HEK293 (cell line): Measurements from ENCODE around the gene TANC1.

ENCODE experiments used
- CTCF ChIA-PET: fragments of 350-600 bp; formaldehyde crosslinking; extraction: SDS; loops from one replicate; lab custom pipeline; 2021; ENCODE audit warnings: antibody characterized with exemption; lab: Yijun Ruan, JAX
- POLR2A ChIA-PET: fragments of 300-600 bp; formaldehyde crosslinking; extraction: SDS; loops from one replicate; lab custom pipeline; 2020; ENCODE audit warnings: antibody characterized with exemption, inconsistent platforms; lab: Yijun Ruan, JAX
- H3K27ac ChIP-seq: fragments of 200-500 bp; sonication (Bioruptor generic); 2 replicates; pipeline ENCODE4 v1.5.1; 2014; ENCODE audit warnings: low read depth, low read length, control low read depth, inconsistent platforms; ENCODE audit errors: extremely low read depth
- H3K36me3 ChIP-seq, 2 experiments: fragments of 200-500 bp in 1 of 2; sonication (Bioruptor generic) in 1 of 2; 1 replicate in 1 of 2; 2 replicates in 1 of 2; pipeline ENCODE4 v1.5.1; 2014 to 2017; ENCODE audit warnings: inconsistent platforms in 2 of 2, low read length in 2 of 2; ENCODE audit not compliant: control insufficient read depth in 2 of 2, insufficient read depth in 1 of 2
- H3K4me1 ChIP-seq: fragments of 200-500 bp; sonication (Bioruptor generic); 2 replicates; pipeline ENCODE4 v1.5.1; 2014; ENCODE audit warnings: mild to moderate bottlenecking, low read length, inconsistent platforms; ENCODE audit not compliant: control insufficient read depth, insufficient read depth
- H3K4me3 ChIP-seq: 2 replicates; pipeline ENCODE4 v1.5.1; 2011; ENCODE audit warnings: low read depth, mild to moderate bottlenecking, control low read depth, low read length, moderate library complexity
- H3K9me3 ChIP-seq: fragments of 200-500 bp; sonication (Bioruptor generic); 2 replicates; pipeline ENCODE4 v1.5.1; 2014; ENCODE audit warnings: low read depth, low read length, inconsistent platforms; ENCODE audit not compliant: control insufficient read depth, insufficient read depth
- IKZF3 ChIP-seq: fragments of 450-650 bp; IDR thresholded peaks from 2 replicates; pipeline ENCODE4 v1.5.0; 2018; ENCODE audit warnings: missing biosample characterization, mild to moderate bottlenecking, missing genetic modification characterization, moderate library complexity
- SCRT1 ChIP-seq: fragments of 450-650 bp; formaldehyde crosslinking; IDR thresholded peaks from 2 replicates; pipeline ENCODE4 v1.5.1; 2016; ENCODE audit warnings: missing biosample characterization, missing genetic modification characterization, borderline replicate concordance
- SP3 ChIP-seq: fragments of 450-650 bp; formaldehyde crosslinking; IDR thresholded peaks from 2 replicates; pipeline ENCODE4 v1.5.1; 2016; ENCODE audit warnings: missing biosample characterization, missing genetic modification characterization
- ZEB2 ChIP-seq: fragments of 450-650 bp; formaldehyde crosslinking; IDR thresholded peaks from 2 replicates; pipeline ENCODE4 v1.5.1; 2016; ENCODE audit warnings: missing biosample characterization, missing genetic modification characterization
- ZNF132 ChIP-seq: fragments of 450-650 bp; formaldehyde crosslinking; IDR thresholded peaks from 2 replicates; pipeline ENCODE4 v1.5.1; 2017; ENCODE audit warnings: missing biosample characterization, missing genetic modification characterization, borderline replicate concordance
- ZNF157 ChIP-seq: fragments of 450-650 bp; formaldehyde crosslinking; IDR thresholded peaks from 2 replicates; pipeline ENCODE4 v1.5.1; 2016; ENCODE audit warnings: missing biosample characterization, missing genetic modification characterization
- ZNF169 ChIP-seq: fragments of 450-650 bp; formaldehyde crosslinking; IDR thresholded peaks from 2 replicates; pipeline ENCODE4 v1.5.1; 2016; ENCODE audit warnings: missing biosample characterization, missing genetic modification characterization
- ZNF174 ChIP-seq: fragments of 450-650 bp; formaldehyde crosslinking; IDR thresholded peaks from 2 replicates; pipeline ENCODE4 v1.5.0; 2017; ENCODE audit warnings: missing biosample characterization, mild to moderate bottlenecking, missing genetic modification characterization
- ZNF184 ChIP-seq: fragments of 450-650 bp; IDR thresholded peaks from 2 replicates; pipeline ENCODE4 v1.5.1; 2018; ENCODE audit warnings: missing biosample characterization, mild to moderate bottlenecking, missing genetic modification characterization
- ZNF341 ChIP-seq: fragments of 450-650 bp; formaldehyde crosslinking; IDR thresholded peaks from 2 replicates; pipeline ENCODE4; 2016; ENCODE audit warnings: low read depth, missing biosample characterization, missing genetic modification characterization
- ZNF354C ChIP-seq: fragments of 450-650 bp; formaldehyde crosslinking; IDR thresholded peaks from 2 replicates; pipeline ENCODE4 v1.5.1; 2016; ENCODE audit warnings: missing biosample characterization, missing genetic modification characterization, low read depth, borderline replicate concordance
- ZNF48 ChIP-seq: fragments of 450-650 bp; formaldehyde crosslinking; IDR thresholded peaks from 2 replicates; pipeline ENCODE4 v1.5.1; 2016; ENCODE audit warnings: missing biosample characterization, missing genetic modification characterization
- ZNF623 ChIP-seq: fragments of 450-650 bp; formaldehyde crosslinking; IDR thresholded peaks from 2 replicates; pipeline ENCODE4 v1.5.1; 2016; ENCODE audit warnings: missing biosample characterization, missing genetic modification characterization
- ZNF785 ChIP-seq: fragments of 450-650 bp; formaldehyde crosslinking; IDR thresholded peaks from 2 replicates; pipeline ENCODE4 v1.5.1; 2016; ENCODE audit warnings: missing biosample characterization, missing genetic modification characterization
- ZNF830 ChIP-seq: fragments of 450-650 bp; IDR thresholded peaks from 2 replicates; pipeline ENCODE4 v1.5.0; 2018; ENCODE audit warnings: missing biosample characterization, missing genetic modification characterization, low read depth, mild to moderate bottlenecking, moderate library complexity
- TF ChIP-seq, protein P1 (sequence below): fragments of 450-650 bp; formaldehyde crosslinking; IDR thresholded peaks from 2 replicates; pipeline ENCODE4 v1.5.1; 2016; ENCODE audit warnings: missing biosample characterization, missing genetic modification characterization
- TF ChIP-seq, protein P2 (sequence below): IDR thresholded peaks from 2 replicates; pipeline ENCODE4 v1.6.1; 2011; ENCODE audit warnings: mild to moderate bottlenecking, low read depth, low read length, borderline replicate concordance
- TF ChIP-seq, protein P3 (sequence below): fragments of 450-650 bp; formaldehyde crosslinking; IDR thresholded peaks from 2 replicates; pipeline ENCODE4 v1.5.1; 2016; ENCODE audit warnings: missing biosample characterization, missing genetic modification characterization
- TF ChIP-seq, protein P4 (sequence below): fragments of 450-650 bp; formaldehyde crosslinking; IDR thresholded peaks from 2 replicates; pipeline ENCODE4 v1.5.1; 2017; ENCODE audit warnings: missing biosample characterization, missing genetic modification characterization
- TF ChIP-seq, protein P5 (sequence below): fragments of 450-650 bp; formaldehyde crosslinking; IDR thresholded peaks from 2 replicates; pipeline ENCODE4 v1.5.1; 2016; ENCODE audit warnings: missing biosample characterization, missing genetic modification characterization, borderline replicate concordance
- TF ChIP-seq, protein P6 (sequence below): fragments of 450-650 bp; formaldehyde crosslinking; IDR thresholded peaks from 2 replicates; pipeline ENCODE4; 2016; ENCODE audit warnings: missing biosample characterization, missing genetic modification characterization

TANC1 gene

DNA sequence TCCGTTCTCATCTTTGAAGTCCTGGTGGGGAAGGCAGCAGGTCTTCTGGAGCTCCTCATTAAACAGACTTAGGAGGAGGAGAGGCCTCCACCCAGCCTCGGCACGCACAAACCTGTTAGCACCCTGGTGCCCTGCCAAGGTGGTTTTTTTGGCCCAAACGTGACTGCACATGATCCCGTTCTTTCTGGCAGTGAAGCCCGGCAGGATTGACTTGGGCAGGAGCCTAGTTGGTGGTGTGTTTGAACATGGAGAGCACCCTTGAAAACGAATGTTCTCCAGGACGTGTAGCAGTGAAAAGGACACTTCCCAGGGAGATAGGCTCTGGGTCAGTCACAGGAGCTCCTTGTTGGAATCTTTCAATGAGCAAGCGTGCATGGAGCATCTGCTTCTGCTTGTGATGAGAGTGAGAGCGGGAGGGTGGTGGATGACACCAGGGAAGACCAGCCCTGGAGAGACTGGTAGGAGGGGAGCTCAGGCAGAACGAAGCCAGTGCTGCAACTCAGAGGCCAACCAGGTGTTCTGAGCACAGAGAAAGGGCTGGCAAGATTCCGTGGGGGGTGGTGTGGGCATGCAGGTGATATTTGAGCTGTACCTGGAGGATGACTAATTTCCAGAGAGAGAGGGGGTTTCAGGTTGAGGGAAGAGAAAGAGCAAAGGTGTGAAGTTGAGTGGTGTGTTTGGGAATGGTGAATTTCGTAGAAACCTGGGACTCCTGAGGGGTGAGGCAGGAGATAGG is 73.8 kb downstream of the TANC1 start:
- no peaks in the 10 kb centered on the region for H3K9me3 ChIP-seq
- peaks cover 0 to 9% of the 10 kb centered on the region in 2 experiments; a peak in 1 of 3 replicates for H3K36me3 ChIP-seq
- peaks cover 7% of the 10 kb centered on the region for H3K4me1 ChIP-seq
- ChIA-PET CTCF (interaction anchor here (0.6 to 0.7 kb wide), 2 partner anchors 43 to 77 kb away, joined by 3 to 4 read pairs; no protein-coding TSS in a partner anchor), POLR2A (no interaction called here)
- no peak overlapping the region for H3K27ac ChIP-seq
- H3K4me3 ChIP-seq, result no peak overlapping the region
- no peak for TF ChIP-seq ZNF785
- TF ChIP-seq, protein P1, sequence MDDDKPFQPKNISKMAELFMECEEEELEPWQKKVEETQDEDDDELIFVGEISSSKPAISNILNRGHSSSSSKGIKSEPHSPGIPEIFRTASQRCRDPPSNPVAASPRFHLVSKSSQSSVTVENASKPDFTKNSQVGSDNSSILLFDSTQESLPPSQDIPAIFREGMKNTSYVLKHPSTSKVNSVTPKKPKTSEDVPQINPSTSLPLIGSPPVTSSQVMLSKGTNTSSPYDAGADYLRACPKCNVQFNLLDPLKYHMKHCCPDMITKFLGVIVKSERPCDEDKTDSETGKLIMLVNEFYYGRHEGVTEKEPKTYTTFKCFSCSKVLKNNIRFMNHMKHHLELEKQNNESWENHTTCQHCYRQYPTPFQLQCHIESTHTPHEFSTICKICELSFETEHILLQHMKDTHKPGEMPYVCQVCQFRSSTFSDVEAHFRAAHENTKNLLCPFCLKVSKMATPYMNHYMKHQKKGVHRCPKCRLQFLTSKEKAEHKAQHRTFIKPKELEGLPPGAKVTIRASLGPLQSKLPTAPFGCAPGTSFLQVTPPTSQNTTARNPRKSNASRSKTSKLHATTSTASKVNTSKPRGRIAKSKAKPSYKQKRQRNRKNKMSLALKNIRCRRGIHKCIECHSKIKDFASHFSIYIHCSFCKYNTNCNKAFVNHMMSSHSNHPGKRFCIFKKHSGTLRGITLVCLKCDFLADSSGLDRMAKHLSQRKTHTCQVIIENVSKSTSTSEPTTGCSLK (tag by site-specific recombination), result no peak
- TF ChIP-seq ZNF48 (tag by site-specific recombination), result no peak
- no peak for TF ChIP-seq ZNF623 (tag by site-specific recombination)
- TF ChIP-seq, protein P2, sequence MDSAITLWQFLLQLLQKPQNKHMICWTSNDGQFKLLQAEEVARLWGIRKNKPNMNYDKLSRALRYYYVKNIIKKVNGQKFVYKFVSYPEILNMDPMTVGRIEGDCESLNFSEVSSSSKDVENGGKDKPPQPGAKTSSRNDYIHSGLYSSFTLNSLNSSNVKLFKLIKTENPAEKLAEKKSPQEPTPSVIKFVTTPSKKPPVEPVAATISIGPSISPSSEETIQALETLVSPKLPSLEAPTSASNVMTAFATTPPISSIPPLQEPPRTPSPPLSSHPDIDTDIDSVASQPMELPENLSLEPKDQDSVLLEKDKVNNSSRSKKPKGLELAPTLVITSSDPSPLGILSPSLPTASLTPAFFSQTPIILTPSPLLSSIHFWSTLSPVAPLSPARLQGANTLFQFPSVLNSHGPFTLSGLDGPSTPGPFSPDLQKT, result no peak
- no peak for TF ChIP-seq ZNF132 (tag by site-specific recombination)
- no peak for TF ChIP-seq ZNF184 (tag by site-specific recombination)
- TF ChIP-seq ZNF830 (tag by site-specific recombination), result no peak
- no peak for TF ChIP-seq IKZF3 (tag by site-specific recombination)
- TF ChIP-seq, protein P3, sequence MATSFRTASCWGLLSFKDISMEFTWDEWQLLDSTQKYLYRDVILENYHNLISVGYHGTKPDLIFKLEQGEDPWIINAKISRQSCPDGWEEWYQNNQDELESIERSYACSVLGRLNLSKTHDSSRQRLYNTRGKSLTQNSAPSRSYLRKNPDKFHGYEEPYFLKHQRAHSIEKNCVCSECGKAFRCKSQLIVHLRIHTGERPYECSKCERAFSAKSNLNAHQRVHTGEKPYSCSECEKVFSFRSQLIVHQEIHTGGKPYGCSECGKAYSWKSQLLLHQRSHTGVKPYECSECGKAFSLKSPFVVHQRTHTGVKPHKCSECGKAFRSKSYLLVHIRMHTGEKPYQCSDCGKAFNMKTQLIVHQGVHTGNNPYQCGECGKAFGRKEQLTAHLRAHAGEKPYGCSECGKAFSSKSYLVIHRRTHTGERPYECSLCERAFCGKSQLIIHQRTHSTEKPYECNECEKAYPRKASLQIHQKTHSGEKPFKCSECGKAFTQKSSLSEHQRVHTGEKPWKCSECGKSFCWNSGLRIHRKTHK (tag by site-specific recombination), result no peak
- TF ChIP-seq ZEB2 (tag by site-specific recombination), result no peak
- TF ChIP-seq ZNF157 (tag by site-specific recombination), result no peak

DNA sequence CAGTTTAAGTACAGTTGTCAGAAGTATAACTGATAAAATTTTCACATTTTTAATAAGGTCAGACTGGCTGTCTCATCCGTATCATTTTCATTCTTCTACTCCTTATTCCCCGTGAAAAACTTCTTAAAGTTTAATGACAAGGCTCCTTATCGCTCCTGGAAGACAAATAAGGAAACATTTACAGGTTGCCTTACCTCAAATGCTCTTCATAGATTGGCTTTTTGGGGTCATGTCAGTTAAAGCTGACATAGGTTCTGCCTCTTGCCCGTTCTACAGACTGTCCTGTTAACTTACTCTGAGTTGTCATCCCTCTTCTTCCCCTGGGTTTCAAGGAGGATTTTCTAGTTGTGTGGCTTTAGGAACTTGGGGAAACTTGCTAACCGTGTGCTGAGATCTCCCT is 75.3 kb downstream of the TANC1 start:
- CTCF ChIA-PET, result interaction anchor here (1.8 kb wide), 1 partner anchor 75 kb away, joined by 7 read pairs; no protein-coding TSS in a partner anchor
- Histone ChIP-seq H3K9me3 (no peaks in the 10 kb centered on the region), H3K36me3 (peaks cover 0 to 9% of the 10 kb centered on the region in 2 experiments; a peak in 1 of 3 replicates), H3K4me1 (peaks cover 7% of the 10 kb centered on the region), H3K27ac (no peak overlapping the region), H3K4me3 (no peak overlapping the region)
- POLR2A ChIA-PET, result no interaction called here
- TF ChIP-seq, protein P4, sequence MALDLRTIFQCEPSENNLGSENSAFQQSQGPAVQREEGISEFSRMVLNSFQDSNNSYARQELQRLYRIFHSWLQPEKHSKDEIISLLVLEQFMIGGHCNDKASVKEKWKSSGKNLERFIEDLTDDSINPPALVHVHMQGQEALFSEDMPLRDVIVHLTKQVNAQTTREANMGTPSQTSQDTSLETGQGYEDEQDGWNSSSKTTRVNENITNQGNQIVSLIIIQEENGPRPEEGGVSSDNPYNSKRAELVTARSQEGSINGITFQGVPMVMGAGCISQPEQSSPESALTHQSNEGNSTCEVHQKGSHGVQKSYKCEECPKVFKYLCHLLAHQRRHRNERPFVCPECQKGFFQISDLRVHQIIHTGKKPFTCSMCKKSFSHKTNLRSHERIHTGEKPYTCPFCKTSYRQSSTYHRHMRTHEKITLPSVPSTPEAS, result no peak
- TF ChIP-seq, protein P5, sequence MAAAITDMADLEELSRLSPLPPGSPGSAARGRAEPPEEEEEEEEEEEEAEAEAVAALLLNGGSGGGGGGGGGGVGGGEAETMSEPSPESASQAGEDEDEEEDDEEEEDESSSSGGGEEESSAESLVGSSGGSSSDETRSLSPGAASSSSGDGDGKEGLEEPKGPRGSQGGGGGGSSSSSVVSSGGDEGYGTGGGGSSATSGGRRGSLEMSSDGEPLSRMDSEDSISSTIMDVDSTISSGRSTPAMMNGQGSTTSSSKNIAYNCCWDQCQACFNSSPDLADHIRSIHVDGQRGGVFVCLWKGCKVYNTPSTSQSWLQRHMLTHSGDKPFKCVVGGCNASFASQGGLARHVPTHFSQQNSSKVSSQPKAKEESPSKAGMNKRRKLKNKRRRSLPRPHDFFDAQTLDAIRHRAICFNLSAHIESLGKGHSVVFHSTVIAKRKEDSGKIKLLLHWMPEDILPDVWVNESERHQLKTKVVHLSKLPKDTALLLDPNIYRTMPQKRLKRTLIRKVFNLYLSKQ (tag by site-specific recombination), result no peak
- TF ChIP-seq SP3 (tag by site-specific recombination) (no peak), ZNF341 (no peak), ZNF174 (tag by site-specific recombination) (no peak), SCRT1 (no peak), ZNF169 (tag by site-specific recombination) (no peak), ZNF354C (tag by site-specific recombination) (no peak)
- TF ChIP-seq, protein P6, sequence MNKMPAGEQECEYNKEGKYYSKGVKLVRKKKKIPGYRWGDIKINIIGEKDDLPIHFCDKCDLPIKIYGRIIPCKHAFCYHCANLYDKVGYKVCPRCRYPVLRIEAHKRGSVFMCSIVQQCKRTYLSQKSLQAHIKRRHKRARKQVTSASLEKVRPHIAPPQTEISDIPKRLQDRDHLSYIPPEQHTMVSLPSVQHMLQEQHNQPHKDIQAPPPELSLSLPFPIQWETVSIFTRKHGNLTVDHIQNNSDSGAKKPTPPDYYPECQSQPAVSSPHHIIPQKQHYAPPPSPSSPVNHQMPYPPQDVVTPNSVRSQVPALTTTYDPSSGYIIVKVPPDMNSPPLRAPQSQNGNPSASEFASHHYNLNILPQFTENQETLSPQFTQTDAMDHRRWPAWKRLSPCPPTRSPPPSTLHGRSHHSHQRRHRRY (tag by site-specific recombination), result no peak
- TF ChIP-seq, protein P2, result no peak
